Activated naive CD4-positive, alpha-beta T cell (primary cell): ENCODE data around the gene ABCA3.

Experiments used
- DNase-seq, 4 experiments: peaks; one replicate each; lab custom pipeline; 2025; lab: John Stamatoyannopoulos, UW

ABCA3 gene

DNA sequence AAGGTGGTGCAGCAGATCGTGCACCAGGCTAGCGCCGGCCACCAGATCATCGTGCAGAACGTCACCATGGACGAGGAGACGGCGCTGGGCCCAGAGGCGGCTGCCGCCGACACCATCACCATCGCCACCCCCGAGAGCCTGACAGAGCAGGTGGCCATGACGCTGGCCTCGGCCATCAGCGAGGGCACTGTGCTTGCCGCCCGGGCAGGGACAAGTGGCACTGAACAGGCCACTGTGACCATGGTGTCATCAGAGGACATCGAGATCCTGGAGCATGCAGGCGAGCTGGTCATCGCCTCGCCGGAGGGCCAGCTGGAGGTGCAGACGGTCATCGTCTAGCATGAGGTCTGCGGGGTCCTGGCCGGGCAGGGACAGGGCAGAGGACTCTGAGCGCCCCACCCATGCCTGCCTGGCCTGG is 105.3 kb downstream of the ABCA3 start:
- DNase-seq: no peak

DNA sequence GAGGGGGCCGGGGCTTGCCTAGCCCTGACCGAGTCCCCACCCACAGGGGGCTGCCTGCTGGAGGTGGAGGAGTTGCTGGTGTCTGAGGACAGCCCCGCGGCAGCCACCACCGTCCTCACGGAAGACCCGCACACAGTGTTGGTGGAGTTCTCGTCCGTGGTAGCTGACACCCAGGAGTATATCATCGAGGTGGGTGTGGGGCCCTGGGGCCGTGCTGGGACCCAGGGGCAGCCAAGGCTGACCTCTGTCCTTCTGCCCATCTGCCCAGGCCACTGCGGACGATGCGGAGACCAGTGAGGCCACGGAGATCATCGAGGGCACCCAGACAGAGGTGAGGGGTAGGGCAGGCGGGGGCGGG is 105.7 kb downstream of the ABCA3 start:
- no peak for DNase-seq

DNA sequence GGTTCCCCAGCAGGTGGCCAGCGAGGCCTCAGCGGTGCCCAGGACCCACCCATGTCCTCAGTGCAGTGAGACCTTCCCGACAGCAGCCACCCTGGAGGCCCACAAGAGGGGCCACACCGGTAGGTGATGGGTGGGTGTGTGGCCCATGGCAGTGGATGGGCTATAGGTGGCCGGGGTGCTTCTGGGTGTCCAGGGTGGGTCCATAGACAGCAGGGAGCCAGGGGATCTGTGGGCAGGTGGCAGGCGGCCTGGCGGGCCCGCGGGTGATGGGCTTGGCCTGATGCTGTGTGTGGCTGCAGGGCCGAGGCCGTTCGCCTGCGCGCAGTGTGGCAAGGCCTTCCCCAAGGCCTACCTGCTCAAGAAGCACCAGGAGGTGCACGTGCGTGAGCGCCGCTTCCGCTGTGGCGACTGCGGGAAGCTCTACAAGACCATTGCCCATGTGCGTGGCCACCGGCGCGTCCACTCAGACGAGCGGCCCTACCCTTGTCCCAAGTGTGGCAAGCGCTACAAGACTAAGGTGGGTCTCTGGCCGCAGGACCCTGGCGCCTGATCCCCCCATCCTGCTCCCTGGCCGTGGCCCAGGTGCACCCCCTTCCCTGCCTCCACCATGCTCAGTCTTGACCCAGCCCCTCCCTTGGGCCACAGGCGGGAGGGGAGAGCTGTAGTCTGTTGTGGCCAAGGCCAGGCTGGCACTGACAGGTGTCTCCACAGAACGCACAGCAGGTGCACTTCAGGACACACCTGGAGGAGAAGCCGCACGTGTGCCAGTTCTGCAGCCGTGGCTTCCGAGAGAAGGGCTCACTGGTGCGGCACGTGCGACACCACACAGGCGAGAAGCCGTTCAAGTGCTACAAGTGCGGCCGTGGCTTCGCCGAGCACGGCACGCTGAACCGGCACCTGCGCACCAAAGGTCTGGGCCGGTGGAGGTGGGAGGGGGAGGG is 106.4 kb downstream of the ABCA3 start:
- DNase-seq: no peak

DNA sequence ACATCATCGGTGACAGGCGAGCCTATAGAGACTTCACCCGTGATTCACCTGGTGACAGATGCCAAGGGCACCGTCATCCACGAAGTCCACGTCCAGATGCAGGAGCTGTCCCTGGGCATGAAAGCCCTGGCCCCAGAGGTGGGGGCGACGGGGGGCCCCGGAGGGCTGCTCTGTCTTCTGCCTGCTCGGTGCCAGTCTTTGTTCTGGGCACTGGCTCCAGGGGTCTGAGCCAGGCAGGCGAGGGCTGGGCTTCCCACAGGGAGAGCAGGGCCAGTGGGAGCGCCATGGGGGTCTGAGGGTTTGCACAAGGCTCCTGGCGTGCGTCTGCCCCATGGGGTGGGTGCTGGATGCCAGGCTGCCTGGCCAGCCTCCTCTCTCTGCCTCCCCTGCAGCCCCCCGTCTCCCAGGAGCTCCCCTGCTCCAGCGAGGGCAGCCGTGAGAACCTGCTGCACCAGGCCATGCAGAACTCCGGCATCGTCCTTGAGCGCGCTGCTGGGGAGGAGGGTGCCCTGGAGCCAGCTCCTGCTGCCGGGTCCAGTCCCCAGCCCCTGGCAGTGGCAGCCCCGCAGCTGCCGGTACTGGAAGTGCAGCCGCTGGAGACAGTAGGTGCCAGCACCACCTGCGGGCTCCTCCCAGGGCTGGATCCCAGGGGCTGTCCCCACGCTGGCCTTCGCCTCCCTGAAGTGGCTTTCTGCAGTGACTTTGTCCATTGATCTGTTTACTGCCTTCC is 107.3 kb downstream of the ABCA3 start:
- DNase-seq: no peak

DNA sequence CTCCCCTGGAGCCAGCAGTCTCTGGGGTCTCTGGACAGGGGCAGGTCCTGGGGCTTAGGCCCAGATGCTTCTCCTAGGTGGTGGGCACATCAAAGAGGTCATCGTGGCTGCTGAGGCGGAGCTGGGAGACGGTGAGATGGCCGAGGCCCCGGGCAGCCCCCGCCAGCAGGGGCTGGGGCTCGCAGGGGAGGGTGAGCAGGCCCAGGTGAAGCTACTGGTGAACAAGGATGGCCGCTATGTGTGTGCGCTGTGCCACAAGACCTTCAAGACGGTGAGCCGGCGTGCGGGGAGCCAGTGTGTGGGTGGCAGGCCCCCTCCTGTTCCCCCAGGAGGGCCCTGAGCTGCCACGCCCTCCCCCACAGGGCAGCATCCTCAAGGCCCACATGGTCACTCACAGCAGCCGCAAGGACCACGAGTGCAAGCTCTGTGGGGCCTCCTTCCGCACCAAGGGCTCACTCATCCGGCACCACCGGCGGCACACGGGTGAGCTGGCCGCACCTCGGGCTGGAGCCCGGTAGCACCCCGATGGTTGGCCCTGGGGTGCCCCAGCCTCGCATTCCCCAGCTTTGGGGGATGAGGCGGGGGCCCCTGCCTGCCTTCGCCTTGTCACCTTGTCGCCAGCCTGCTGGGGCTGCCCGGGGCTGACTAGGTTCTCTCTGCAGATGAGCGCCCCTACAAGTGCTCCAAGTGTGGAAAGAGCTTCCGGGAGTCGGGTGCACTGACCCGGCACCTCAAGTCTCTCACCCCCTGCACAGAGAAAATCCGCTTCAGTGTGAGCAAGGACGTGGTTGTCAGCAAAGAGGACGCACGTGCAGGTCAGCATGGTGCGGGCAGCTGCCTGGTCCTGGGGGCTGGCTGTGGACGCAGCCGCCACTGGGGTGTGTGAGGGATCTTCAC is 108.2 kb downstream of the ABCA3 start:
- no peak for DNase-seq

DNA sequence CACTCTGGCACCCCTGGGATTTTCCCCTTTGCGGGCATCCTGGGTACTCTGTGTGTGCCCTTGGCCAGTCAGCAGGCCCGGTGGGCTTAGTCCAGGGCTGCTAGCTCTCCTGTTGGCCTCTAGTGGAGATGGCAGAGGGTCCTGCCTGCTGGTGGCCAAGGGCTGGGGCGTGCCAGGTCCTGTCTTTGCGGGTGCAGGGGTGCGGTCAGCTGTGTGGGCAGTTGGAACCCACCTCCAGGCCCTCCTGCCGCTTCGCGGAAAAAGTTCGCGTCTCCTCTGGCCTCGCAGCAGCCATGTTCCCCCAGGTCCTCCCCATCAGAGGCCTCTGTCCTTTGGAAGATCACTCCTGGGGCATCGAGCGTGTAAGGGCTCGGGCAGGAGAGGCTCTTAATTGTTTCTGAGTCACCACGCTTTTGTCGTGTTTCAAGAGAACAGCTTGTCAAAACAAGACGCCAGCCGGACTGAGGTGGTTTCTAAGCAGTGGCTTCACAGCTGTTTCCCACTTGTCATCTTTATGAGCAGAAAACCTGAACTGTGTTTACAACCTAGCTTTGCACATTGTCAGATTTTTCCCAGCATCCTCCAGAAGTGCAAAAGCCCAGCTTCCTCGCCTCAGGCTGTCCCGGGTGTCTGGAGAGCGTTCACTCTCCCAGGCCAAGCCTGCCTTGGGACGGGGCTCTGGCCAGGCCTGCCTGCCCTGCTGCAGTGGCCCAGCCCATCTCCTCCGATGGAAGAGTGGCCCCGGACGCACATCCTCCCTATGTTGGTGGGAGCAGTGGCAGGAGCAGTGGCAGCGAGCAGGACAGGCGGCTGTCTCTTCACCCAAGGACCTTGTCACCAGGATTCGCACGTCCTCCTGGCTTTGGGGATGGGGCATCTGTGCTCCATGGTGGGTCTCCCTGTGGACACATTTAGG is 109.3 kb downstream of the ABCA3 start:
- no peak for DNase-seq

DNA sequence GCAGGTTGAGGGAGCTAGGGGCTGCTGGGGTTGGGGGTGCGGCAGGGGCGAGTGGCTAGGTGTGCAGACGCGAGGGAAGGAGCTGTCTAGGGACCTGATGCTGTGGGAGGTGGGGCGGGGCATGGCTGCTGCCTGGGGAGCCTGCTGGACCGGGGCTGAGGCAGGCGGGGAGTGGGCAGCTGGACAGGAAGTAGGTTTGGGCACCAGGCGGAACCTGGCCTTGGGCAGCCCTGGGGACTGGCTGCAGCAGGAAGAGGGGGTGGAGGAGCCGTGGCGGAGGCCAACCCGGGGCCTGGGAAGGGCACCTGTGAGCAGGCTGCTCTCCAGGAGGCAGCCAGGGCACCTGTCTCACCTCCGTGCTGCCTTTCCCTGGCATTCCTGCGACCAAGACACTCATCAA is 110.2 kb downstream of the ABCA3 start:
- DNase-seq: no peak

DNA sequence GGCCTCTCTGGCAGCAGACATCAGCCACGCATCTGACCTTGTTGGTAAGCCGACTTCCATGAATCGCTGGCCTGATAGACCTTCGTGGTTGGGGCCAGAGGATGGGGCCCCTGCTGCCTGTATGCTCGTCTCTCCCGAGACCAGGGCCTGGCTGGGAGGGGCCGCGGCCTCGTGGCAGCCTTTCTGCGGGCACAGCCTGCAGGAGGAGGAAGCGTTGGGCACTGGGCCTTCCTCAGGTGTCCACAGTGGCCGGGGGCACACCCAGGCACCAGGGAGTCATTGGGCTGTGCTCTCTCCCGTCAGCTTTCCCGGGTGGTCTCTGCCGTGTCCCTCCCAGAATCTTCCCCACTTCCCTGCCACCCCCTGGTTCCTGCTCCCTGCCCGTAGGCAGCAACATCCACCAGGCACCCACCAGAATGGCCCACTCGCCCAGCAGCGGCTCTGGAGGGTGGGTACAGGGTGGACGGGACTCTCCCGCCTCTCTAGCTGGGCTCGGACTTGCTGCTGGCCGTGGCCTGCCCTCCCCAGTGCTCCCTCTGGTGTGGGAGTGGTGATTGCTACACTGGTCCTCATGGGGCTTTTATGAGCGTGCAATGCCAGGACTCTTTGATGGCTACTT is 110.8 kb downstream of the ABCA3 start:
- DNase-seq: no peak

DNA sequence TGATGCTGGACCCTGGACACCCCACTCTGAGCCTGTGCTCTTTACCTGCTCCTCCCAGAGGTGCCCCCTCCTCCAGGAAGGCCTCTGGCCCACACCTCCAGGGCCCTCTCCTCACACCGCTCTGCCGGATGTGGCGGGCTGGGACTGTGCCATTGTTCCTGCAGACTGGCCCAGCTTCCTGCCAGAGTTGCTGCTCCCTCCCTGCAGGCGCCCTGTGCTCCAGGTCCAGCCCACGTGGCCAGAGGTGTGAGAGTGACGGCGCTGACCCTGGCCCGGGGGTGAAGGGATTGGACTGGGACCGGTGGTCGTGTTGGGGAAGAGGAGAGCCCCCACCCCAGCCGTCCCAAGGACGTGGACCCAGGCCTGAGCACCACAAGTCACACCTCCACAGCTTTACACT is 111.4 kb downstream of the ABCA3 start:
- no peak for DNase-seq

DNA sequence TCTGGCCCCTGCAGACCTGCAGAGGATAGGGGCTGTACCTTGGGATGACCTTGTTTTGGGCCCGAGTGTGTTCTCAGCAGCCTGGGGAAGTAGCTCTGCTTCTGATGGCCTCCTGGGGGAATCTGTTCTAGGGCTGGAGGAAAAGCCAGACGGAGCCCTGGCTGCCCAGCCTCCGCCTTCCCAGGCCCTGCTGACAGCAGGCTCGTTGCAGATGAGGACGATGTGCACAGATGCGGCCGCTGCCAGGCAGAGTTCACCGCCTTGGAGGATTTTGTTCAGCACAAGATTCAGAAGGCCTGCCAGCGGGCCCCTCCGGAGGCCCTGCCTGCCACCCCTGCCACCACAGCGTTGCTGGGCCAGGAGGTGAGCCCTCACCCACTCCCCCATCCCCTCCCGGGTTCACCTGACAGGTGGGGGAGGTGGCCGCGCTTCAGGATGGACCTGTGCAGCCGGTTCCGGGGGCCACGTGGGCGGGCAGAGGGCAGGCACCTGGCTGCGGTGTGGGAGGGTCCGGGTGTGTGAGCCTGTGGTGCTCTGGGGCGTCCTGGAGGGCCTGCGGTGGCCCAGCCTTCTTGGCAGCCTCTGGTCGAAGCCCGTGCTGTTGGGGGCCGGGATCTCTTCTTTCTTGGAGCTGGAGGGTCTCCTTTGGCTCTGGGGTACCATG is 112.2 kb downstream of the ABCA3 start:
- no peak for DNase-seq

DNA sequence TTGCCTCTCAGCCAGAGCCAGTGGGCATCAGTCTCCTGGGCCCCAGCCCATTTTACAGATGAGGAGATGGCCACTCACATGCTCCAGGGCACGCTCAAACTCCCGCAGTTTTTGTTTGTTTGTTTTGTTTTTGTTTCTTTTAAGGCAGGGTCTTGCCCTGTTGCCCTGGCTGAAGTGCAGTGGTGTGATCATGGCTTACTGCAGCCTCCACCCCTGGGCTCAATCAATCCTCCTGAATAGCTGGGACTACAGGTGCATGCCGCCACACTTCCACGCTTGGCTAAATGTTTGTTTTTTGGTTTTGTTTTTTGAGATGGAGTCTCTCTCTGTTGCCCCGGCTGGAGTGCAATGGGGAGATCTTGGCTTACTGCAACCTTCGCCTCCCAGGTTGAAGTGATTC is 113.6 kb downstream of the ABCA3 start:
- no peak for DNase-seq

DNA sequence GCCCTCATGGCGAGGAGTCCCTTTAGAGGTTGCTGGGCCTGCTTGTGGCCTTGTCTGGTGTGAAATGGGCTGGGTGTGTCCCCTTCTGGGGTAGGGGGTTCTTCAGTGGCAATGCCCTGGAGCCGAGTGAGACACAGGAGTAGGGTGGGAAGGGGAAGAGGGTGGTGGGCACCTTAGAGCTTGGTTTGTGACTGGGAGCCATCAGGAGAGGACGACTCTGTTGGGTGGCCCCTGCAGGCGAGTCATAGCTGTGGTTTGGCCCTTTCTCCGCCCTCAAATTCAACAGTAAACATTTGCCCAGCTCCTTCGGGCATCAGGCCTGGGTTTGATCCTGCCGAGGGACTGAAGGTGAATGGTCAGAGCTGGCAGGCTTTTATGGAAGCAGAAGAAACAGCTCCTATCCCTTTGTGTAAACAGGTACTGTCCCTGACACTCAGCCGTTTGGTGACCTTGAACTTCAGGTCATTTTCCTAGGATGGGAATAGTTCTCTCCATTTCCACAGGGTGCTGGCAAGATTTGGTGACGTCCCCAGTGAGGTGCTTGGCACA is 114.2 kb downstream of the ABCA3 start:
- DNase-seq: no peak
